Suppressor macrophage (primary cell): Measurements from ENCODE around the gene PCDH1.
"Not testable (repeated sequence)": the region's sequence is repeated elsewhere in the genome, so short reads cannot be mapped to it uniquely, and the experiment has no call there.

Experiments
- DNase-seq, 4 experiments: peaks; one replicate each; pipeline ENCODE4 v3.0.0-alpha.2; 2020 to 2022

PCDH1 gene

GRCh38 chr5:141832131-141832530 is 46.1 kb downstream of the PCDH1 start:
- DNase-seq, result no peak

GRCh38 chr5:141828162-141828561 is 50.0 kb downstream of the PCDH1 start:
- DNase-seq, result no peak

GRCh38 chr5:141826674-141827073 is 51.5 kb downstream of the PCDH1 start:
- no peak for DNase-seq

GRCh38 chr5:141825791-141826560 is 52.2 kb downstream of the PCDH1 start:
- peak; percentile 13 to 60 (median 42) for DNase-seq

- no peak for DNase-seq
These were observed 53.0 kb downstream of the PCDH1 start for GRCh38 chr5:141825241-141825671.

- no peak for DNase-seq
These were observed 53.5 kb downstream of the PCDH1 start for GRCh38 chr5:141824717-141825116.

- DNase-seq, result no peak
These were observed 55.2 kb downstream of the PCDH1 start for GRCh38 chr5:141823056-141823455.

- DNase-seq, result no peak
These were observed 56.1 kb downstream of the PCDH1 start for GRCh38 chr5:141822144-141822543.

GRCh38 chr5:141821430-141821925 is 56.7 kb downstream of the PCDH1 start:
- no peak for DNase-seq

- DNase-seq, result not testable (repeated sequence)
These were observed 57.5 kb downstream of the PCDH1 start for GRCh38 chr5:141820686-141821085.

- DNase-seq, result no peak
These were observed 60.6 kb downstream of the PCDH1 start for GRCh38 chr5:141817631-141818030.

GRCh38 chr5:141816598-141817399 is 61.4 kb downstream of the PCDH1 start:
- no peak for DNase-seq

GRCh38 chr5:141815796-141816180 is 62.4 kb downstream of the PCDH1 start:
- no peak for DNase-seq

- DNase-seq, result no peak
These were observed 63.0 kb downstream of the PCDH1 start for GRCh38 chr5:141815051-141815795.

GRCh38 chr5:141814064-141814964 is 63.9 kb downstream of the PCDH1 start:
- DNase-seq, result peak; percentile 59 to 78 (median 66)

- no peak for DNase-seq
These were observed 65.7 kb downstream of the PCDH1 start for GRCh38 chr5:141812512-141812911.

- peak in 3 of 4 experiments; percentile 23 to 32 (median 25) for DNase-seq
These were observed 66.7 kb downstream of the PCDH1 start for GRCh38 chr5:141811287-141812155.

GRCh38 chr5:141810702-141811101 is 67.5 kb downstream of the PCDH1 start:
- no peak for DNase-seq

GRCh38 chr5:141809380-141810096 is 68.7 kb downstream of the PCDH1 start:
- DNase-seq, result no peak

GRCh38 chr5:141808857-141809256 is 69.4 kb downstream of the PCDH1 start:
- DNase-seq, result no peak
